Activated naive CD4-positive, alpha-beta T cell treated with anti-CD3 and anti-CD28 coated beads, Interleukin-2, amount 10 ng/mL, durations not matched to agents 7 days and 5 days (primary cell): ENCODE data around the gene TMC3.

ENCODE experiments used
- CTCF ChIA-PET: fragments of 350-600 bp; sonication (Branson Sonifier 250); formaldehyde crosslinking; loops from one replicate; lab custom pipeline; 2021; ENCODE audit warnings: antibody characterized with exemption; lab: Charles Lee
- DNase-seq: peaks from one replicate; pipeline ENCODE4 v3.0.0-alpha.2; 2020
- H3K27ac Mint-ChIP-seq: one replicate; pipeline ENCODE4 v1.8.0; 2021; ENCODE audit warnings: mild to moderate bottlenecking, moderate library complexity, mixed read lengths
- H3K27me3 Mint-ChIP-seq: one replicate; pipeline ENCODE4 v1.8.0; 2021; ENCODE audit warnings: mild to moderate bottlenecking, mixed read lengths
- H3K36me3 Mint-ChIP-seq: one replicate; pipeline ENCODE4 v1.8.0; 2021; ENCODE audit warnings: mixed read lengths
- H3K4me1 Mint-ChIP-seq: one replicate; pipeline ENCODE4 v1.8.0; 2021; ENCODE audit warnings: mixed read lengths
- H3K4me3 Mint-ChIP-seq: one replicate; pipeline ENCODE4 v1.8.0; 2021; ENCODE audit warnings: mild to moderate bottlenecking, moderate library complexity, mixed read lengths
- H3K9me3 Mint-ChIP-seq: one replicate; pipeline ENCODE4 v1.8.0; 2021; ENCODE audit warnings: mixed read lengths

The TMC3 gene

DNA sequence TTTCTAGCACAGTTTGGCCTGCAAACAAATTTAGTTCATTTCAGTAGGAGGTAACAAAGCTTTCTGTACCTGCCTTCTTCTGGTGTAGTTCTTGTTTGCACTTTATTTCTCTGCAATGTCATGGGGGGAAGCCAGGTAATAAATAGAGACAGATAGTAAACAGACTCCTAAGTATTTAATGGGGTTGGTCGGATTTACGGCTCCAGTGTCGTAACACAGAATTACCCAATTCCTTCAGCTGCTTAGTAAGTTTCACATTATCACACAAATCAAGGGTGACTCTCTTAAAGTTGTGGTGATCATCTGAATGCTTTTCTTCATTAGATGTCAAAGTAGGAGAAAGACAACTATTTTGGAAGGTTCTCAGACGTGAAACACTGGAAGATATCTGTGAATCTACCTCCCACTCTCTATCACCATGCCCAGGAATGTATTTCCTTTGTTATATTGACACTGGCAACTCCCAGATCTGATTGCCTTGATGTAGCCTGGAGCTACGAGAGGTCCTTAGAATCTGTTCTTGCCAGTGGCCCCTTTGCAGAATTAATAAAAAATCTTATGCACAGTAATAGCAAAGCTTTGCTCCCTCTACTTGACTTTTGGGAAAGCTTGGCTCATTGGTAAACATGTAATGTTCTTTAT lies 25.0 kb upstream of the TMC3 start:
- no peaks in the 10 kb centered on the region for H3K4me1 Mint-ChIP-seq
- CTCF ChIA-PET, result interaction anchor here (2.1 to 6.0 kb wide), 4 partner anchors 10 to 132 kb away, joined by 8 to 85 read pairs (median 26); no protein-coding TSS in a partner anchor
- no peak overlapping the region for H3K27ac Mint-ChIP-seq
- no peaks in the 10 kb centered on the region for H3K9me3 Mint-ChIP-seq
- no peak overlapping the region for H3K4me3 Mint-ChIP-seq
- H3K36me3 Mint-ChIP-seq, result no peaks in the 10 kb centered on the region
- H3K27me3 Mint-ChIP-seq, result no peaks in the 10 kb centered on the region
- no peak for DNase-seq

DNA sequence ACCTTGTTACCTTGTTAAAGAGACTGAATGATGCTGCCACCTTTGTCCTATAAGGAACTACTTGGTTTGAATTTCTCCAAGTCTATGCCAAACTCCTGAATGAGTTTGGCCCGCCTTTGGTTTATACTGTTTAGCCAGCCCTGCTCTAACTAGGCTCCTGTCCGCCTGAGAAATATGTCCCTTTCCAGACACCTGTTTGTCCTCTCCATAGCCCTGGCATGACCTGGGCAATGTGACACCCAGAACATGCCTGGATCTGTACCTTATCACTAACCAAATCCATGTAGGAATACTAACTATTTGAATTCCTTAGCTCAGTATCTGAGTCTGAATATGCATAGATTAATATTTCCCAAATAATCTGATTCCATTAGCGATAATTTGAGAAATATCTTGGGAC lies 24.4 kb upstream of the TMC3 start:
- no peak overlapping the region for H3K27ac Mint-ChIP-seq
- H3K9me3 Mint-ChIP-seq, result no peaks in the 10 kb centered on the region
- no peaks in the 10 kb centered on the region for H3K27me3 Mint-ChIP-seq
- no peaks in the 10 kb centered on the region for H3K4me1 Mint-ChIP-seq
- no peak overlapping the region for H3K4me3 Mint-ChIP-seq
- CTCF ChIA-PET, result interaction anchor here (2.1 to 6.0 kb wide), 4 partner anchors 11 to 132 kb away, joined by 8 to 85 read pairs (median 26); no protein-coding TSS in a partner anchor
- H3K36me3 Mint-ChIP-seq, result no peaks in the 10 kb centered on the region
- no peak for DNase-seq

DNA sequence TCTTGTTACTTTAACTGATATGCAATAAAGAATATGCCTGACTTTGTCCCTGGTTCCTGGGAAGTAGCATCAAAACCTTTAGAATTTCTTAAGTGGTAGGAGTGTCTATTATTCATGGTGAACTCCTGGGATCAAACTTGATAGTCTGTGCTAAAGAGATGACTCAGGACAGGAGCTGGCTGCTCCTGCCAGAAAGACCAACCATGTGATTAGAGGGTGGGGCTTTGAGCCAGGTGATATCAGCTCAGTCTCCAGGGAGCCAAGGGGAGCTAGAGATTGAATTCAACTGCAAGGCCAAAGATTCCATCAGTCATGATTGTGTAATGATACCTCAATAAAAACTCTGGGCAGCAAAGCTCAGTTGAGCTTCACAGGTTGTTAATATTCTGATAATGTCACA lies 20.6 kb upstream of the TMC3 start:
- Mint-ChIP-seq H3K27ac (no peak overlapping the region), H3K27me3 (no peaks in the 10 kb centered on the region), H3K9me3 (no peaks in the 10 kb centered on the region), H3K4me1 (no peaks in the 10 kb centered on the region), H3K4me3 (no peak overlapping the region), H3K36me3 (no peaks in the 10 kb centered on the region)
- CTCF ChIA-PET, result interaction anchor here (1.3 to 1.8 kb wide), 3 partner anchors 128 to 288 kb away, joined by 6 to 9 read pairs (median 6); no protein-coding TSS in a partner anchor
- DNase-seq, result no peak

DNA sequence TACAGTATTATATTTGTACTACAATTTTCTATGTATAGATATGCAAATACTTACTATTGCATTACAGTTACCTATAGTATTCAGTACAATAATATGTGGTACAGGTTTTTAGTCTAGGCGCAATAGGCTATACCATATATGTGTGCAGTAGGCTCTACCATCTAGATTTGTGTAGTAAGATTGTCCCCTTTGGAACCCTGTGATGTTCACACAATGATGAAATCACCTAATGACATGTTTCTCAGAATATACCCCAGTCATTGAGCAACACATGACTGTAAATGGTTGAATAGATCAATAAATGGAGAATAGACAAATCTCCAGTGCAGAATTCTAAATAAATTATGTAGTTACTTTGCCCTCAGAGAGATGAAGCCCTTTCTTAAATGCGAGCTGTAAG lies 17.6 kb upstream of the TMC3 start:
- DNase-seq, result no peak
- no peaks in the 10 kb centered on the region for H3K9me3 Mint-ChIP-seq
- H3K4me3 Mint-ChIP-seq, result no peak overlapping the region
- H3K27ac Mint-ChIP-seq, result no peak overlapping the region
- H3K36me3 Mint-ChIP-seq, result no peaks in the 10 kb centered on the region
- H3K27me3 Mint-ChIP-seq, result no peaks in the 10 kb centered on the region
- H3K4me1 Mint-ChIP-seq, result no peaks in the 10 kb centered on the region
- CTCF ChIA-PET, result no interaction called here

DNA sequence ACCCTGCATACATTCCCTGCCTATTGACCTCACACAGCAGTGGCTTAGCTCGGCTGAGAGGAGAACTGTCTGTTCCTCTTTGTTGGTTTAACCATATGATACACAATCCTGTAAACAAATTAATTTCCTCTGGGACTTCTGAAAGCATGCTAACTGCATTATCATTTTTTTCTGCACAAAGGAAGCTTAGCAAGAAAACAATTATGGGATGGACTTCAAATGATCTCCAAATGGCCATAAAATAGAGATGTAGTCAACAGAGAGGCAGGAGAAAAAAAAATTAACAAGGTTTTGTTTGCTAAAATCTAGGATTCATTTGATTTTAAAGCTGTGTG lies 14.4 kb upstream of the TMC3 start:
- Mint-ChIP-seq H3K4me3 (no peak overlapping the region), H3K9me3 (no peaks in the 10 kb centered on the region), H3K4me1 (peaks cover 7% of the 10 kb centered on the region), H3K36me3 (no peaks in the 10 kb centered on the region), H3K27ac (no peak overlapping the region), H3K27me3 (no peaks in the 10 kb centered on the region)
- CTCF ChIA-PET, result no interaction called here
- DNase-seq, result no peak

DNA sequence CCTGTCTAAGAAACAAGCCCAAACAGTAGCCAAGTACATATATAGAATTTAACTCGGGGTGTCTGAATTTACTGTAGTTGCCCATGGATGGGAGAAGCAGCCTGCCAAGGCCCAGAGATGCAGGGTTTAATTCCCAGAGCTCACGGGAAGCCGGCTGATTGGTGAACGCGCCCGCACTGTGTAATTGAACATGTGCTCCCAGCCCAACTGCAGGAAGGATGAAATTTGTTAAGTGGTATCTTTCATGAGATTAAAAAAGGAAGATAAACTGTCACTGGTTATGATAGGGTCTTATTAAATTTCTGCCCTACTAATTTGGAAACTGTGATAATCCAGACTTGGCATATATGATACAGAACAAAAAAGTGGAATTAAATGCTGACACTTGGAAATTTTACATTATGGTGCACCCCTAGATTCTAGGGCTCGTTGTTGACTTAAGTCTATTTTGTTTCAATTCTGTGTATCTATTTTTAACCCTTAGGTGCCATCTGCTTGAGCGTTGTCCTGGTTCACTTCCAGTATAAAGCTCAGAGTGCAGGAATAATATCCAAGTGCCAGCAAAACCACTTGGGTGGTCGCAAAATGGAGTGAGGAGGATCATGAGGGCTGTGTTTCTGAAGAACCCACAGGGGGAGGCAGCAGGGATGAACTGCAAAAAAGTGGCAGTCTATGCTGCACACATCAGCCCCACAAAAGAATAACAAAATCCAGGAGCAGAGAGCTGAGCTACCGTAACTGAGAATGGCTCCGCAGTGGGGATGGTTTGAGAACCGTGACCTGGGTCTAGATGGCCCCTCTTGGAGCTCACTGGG lies 13.8 kb upstream of the TMC3 start:
- Mint-ChIP-seq H3K36me3 (no peaks in the 10 kb centered on the region), H3K4me3 (no peak overlapping the region), H3K9me3 (no peaks in the 10 kb centered on the region), H3K27me3 (no peaks in the 10 kb centered on the region), H3K4me1 (peaks cover 7% of the 10 kb centered on the region), H3K27ac (no peak overlapping the region)
- CTCF ChIA-PET, result no interaction called here
- DNase-seq, result no peak

DNA sequence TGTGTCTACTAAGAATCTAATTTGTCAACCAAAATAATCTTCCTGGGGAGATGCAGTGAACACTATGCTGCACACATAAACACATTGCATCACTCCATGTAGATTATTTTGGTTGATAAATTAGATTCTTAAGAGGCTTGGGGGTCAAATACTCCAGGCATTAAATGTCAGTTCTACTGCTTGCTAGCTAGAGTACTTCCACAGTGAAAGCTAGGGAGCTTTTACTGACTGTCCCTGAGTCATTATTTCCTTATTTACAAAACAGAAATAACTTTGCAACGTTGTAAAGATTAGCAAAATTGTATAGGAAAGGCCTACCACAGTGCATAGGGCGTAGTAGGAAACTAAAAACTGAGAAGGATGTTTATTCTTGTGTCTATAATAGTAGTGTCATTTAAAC lies 12.9 kb upstream of the TMC3 start:
- Mint-ChIP-seq H3K27me3 (no peaks in the 10 kb centered on the region), H3K4me1 (peaks cover 7% of the 10 kb centered on the region), H3K27ac (no peak overlapping the region), H3K36me3 (no peaks in the 10 kb centered on the region), H3K9me3 (no peaks in the 10 kb centered on the region), H3K4me3 (no peak overlapping the region)
- DNase-seq, result no peak
- CTCF ChIA-PET, result no interaction called here

DNA sequence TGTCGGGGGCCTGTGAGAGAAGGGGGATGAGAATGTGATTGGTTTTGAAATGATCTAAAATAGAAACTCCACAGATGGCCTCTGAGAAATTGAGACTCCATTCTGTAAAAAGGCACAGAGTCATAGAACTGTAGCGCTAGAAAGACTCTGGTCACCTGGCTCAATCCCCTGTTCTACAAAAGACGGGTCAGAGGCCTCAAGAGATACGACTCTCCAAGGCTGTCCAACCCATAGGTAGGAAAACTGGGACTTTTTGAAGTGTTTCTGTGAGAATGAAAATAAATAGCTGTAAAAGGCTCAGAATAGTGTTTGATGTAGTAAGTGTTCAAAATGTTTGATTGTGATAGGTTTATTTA lies 11.7 kb upstream of the TMC3 start:
- no peak overlapping the region for H3K4me3 Mint-ChIP-seq

DNA sequence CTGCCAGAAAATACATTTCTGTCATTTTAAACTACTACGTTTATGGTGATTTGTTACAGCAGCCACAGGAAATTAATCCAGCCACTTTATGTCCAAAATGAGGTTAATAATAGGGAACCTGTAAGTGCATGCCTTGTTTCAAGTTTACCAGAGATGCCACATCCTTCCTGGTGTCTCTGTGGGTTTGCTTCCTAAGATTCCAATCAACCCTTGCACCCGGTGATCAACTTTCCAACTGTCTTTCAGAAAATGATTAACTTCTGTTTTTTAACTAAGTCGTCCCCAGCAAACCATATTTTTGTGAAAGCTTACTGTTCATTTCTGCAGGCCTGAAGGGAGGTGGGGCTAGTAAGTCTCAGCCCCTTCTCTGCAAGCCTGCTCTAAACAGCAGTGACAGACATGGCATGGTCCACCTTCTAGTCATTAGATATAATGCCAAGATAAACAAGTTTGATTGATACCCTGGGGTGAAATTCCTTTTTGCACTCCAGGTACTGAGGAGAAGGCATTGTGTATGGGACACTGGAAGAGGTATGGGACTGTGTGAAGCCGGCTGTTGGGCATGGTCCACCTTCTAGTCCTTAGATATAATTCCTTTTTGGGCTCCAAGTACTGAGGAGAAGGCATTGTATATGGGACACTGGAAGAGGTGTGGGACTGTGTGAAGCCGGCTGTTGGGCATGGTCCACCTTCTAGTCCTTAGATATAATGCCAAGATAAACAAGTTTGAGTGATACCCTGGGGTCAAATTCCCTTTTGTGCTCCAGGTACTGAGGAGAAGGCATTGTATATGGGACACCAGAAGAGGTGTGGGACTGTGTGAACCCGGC lies 11.1 kb upstream of the TMC3 start:
- Mint-ChIP-seq H3K9me3 (no peaks in the 10 kb centered on the region), H3K4me1 (peaks cover 12% of the 10 kb centered on the region), H3K27ac (no peak overlapping the region), H3K36me3 (no peaks in the 10 kb centered on the region), H3K4me3 (no peak overlapping the region), H3K27me3 (no peaks in the 10 kb centered on the region)
- CTCF ChIA-PET, result no interaction called here
- DNase-seq, result no peak

More for the DNA sequence above, 11.7 kb upstream of the TMC3 start:
- Mint-ChIP-seq H3K4me1 (peaks cover 7% of the 10 kb centered on the region), H3K27ac (no peak overlapping the region), H3K27me3 (no peaks in the 10 kb centered on the region), H3K36me3 (no peaks in the 10 kb centered on the region), H3K9me3 (no peaks in the 10 kb centered on the region)
- DNase-seq, result no peak
- CTCF ChIA-PET, result no interaction called here

DNA sequence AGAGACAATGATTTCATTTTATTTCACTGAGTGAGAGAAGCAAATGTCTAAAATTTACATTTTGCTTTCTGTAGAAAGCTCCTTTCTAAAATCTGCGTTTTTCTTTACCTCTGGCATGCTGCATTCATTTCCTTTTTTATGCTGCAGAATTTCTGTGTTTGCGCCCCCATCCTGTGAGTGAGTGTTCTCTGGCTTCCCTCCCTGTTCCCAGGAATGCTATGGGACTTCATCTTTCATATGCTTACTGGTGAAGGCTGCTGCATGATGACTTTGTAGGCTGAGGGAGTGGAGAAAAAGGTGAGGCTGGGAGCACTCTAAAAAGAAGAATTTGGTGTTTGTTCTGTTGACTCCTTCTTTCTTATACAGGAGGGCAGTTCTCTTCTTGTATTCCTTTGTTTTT lies 7.7 kb upstream of the TMC3 start:
- CTCF ChIA-PET, result interaction anchor here (1.1 to 1.5 kb wide), 2 partner anchors 28 to 115 kb away, joined by 3 to 4 read pairs; no protein-coding TSS in a partner anchor
- H3K9me3 Mint-ChIP-seq, result no peaks in the 10 kb centered on the region
- no peak for DNase-seq
- H3K4me1 Mint-ChIP-seq, result peaks cover 13% of the 10 kb centered on the region
- H3K27me3 Mint-ChIP-seq, result peaks cover 4% of the 10 kb centered on the region
- no peaks in the 10 kb centered on the region for H3K36me3 Mint-ChIP-seq
- H3K4me3 Mint-ChIP-seq, result no peak overlapping the region
- H3K27ac Mint-ChIP-seq, result no peak overlapping the region

DNA sequence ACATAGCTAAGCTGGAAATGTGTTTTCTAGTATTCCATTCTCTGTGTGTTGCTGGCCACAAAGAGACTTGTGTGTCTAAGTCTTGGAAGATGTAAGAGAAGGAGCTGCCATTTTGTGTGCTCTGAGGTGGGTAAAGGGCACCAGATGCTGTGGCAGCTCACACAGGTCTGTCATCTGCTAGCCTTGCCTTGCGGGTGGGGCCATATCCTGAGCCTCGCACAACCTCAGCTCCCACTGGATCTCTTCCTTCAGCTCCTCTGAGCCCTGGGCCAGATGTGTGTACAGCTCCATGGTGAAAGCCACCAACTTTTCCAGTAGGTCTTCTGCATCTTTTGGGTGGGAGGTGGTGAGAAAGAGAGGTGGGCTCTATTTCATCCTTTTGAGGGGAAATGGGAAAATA lies 6.7 kb upstream of the TMC3 start:
- Mint-ChIP-seq H3K27me3 (peaks cover 4% of the 10 kb centered on the region), H3K4me1 (peaks cover 13% of the 10 kb centered on the region), H3K36me3 (no peaks in the 10 kb centered on the region), H3K27ac (no peak overlapping the region), H3K4me3 (no peak overlapping the region), H3K9me3 (no peaks in the 10 kb centered on the region)
- CTCF ChIA-PET, result interaction anchor here (1.1 to 1.5 kb wide), 2 partner anchors 29 to 114 kb away, joined by 3 to 4 read pairs; no protein-coding TSS in a partner anchor
- DNase-seq, result no peak

DNA sequence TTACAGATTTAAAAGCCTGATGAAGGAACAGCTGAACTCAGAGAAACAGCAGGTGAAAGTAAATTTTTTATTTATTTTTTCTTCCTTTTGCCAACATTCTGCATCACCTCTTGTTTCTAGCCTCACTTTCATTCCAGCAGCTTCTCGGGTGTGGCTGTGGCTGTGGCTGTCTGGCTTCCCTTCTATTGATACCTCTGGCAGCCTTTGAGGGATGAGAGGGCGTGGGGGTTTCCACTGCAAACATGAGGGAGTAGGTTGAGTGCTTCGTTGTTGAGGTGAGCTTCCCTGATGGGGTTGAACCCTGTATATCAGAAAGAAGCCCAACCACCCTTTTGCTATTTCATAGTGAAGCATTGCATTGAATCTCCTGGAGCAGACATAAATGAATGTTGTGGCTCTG lies 6.2 kb upstream of the TMC3 start:
- Mint-ChIP-seq H3K4me1 (peaks cover 13% of the 10 kb centered on the region), H3K27ac (no peak overlapping the region)
- CTCF ChIA-PET, result interaction anchor here (0.6 to 1.5 kb wide), 2 partner anchors 114 to 754 kb away, joined by 3 to 4 read pairs; no protein-coding TSS in a partner anchor

DNA sequence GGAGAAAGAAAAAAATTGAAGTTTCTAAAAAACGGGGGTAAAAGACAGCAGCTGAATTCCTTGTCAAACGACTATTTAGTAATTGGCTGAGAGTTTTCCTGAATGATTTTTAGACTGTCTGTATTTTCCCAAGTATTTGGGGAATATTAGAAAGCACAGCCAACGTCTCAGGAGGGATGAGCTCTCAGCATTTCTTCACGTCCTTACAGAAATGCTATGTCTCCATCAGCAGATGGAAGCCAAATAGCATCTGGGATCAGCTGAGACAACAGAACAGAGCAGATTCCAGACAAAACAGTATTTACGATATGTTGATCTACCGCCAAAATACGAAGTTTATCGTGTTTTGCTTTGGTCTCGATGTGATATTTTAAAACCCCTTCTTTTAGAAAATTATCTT lies 5.3 kb upstream of the TMC3 start:
- H3K4me3 Mint-ChIP-seq, result no peak overlapping the region
- peaks cover 4% of the 10 kb centered on the region for H3K27me3 Mint-ChIP-seq
- CTCF ChIA-PET, result no interaction called here
- H3K36me3 Mint-ChIP-seq, result no peaks in the 10 kb centered on the region
- H3K9me3 Mint-ChIP-seq, result no peaks in the 10 kb centered on the region
- no peak overlapping the region for H3K27ac Mint-ChIP-seq
- DNase-seq, result no peak
- H3K4me1 Mint-ChIP-seq, result peaks cover 6% of the 10 kb centered on the region

More for the DNA sequence above, 6.2 kb upstream of the TMC3 start:
- Mint-ChIP-seq H3K27me3 (peaks cover 4% of the 10 kb centered on the region), H3K9me3 (no peaks in the 10 kb centered on the region), H3K36me3 (no peaks in the 10 kb centered on the region), H3K4me3 (no peak overlapping the region)
- no peak for DNase-seq

DNA sequence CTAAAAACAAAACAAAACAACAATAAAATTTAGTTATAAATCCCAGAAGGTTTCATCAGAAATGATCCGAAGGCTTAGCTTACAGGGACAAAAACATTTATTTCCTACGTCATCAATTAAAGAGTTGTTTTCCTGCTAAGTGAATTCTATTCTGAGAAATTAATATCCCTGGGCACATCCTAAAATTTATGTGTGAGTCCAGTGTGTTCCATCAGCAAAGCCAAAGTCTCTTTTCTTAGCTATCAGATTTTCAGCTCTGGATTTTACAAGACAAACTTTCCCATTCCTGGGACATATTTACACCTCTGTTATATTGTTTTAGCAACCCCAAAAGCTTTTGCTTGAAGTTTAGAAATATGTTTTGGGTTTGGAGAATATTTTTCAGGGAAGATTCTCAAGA lies 4.4 kb upstream of the TMC3 start:
- peaks cover 9% of the 10 kb centered on the region for H3K27me3 Mint-ChIP-seq

More for the DNA sequence above, 4.4 kb upstream of the TMC3 start:
- H3K9me3 Mint-ChIP-seq, result no peaks in the 10 kb centered on the region
- no peak for DNase-seq
- no peak overlapping the region for H3K27ac Mint-ChIP-seq
- H3K4me3 Mint-ChIP-seq, result no peak overlapping the region
- H3K4me1 Mint-ChIP-seq, result peaks cover 6% of the 10 kb centered on the region
- H3K36me3 Mint-ChIP-seq, result no peaks in the 10 kb centered on the region
- CTCF ChIA-PET, result no interaction called here
